HepG2 (cell line): ENCODE measurements around the gene HOXC9. TPM values are rescaled to one million over a fixed set of nuclear protein-coding genes. Genes with fewer than 3 reads are reported as not detected.

Experiments
- ATAC-seq: fragments of 200-7000 bp; cut with Tn5 transposase; 3 replicates; pipeline ENCODE4 v1.9.1; 2020; ENCODE audit warnings: mild to moderate bottlenecking, moderate library complexity
- BruUV-seq: library from RNA; stranded (reverse); fragments of 400-500 nt; replicated peaks from 2 replicates; lab custom pipeline; 2021; lab: Mats Ljungman, UMichigan
- CTCF ChIA-PET: fragments of 300-600 bp; formaldehyde crosslinking; extraction: SDS; loops from one replicate; lab custom pipeline; 2021; ENCODE audit warnings: low total read pairs, inconsistent platforms, low intra/inter-chr PET ratio; lab: Yijun Ruan, JAX
- POLR2A ChIA-PET: fragments of 350-600 bp; sonication (Branson Sonifier 250); formaldehyde crosslinking; loops from one replicate; lab custom pipeline; 2020; ENCODE audit warnings: antibody characterized with exemption, inconsistent platforms; lab: Yijun Ruan, JAX
- DNase-seq: peaks from one replicate; pipeline ENCODE4 v3.0.0-alpha.2; 2015; ENCODE audit warnings: low spot score
- FAIRE-seq: peaks from 3 replicates; lab custom pipeline; 2011; peaks lifted over from hg19 to GRCh38; lab: Jason Lieb, UNC
- H2AFZ ChIP-seq: one replicate; pipeline ENCODE4 v1.6.1; 2011; ENCODE audit warnings: low read length, inconsistent platforms
- H3K27ac ChIP-seq: fragments of 300-600 bp; 3 replicates; pipeline ENCODE4 v1.8.0; 2011; ENCODE audit warnings: mixed run types, mild to moderate bottlenecking, mixed read lengths, low read length, inconsistent platforms; ENCODE audit not compliant: insufficient read depth; ENCODE audit errors: extremely low read length
- H3K27me3 ChIP-seq, 2 experiments: fragments of 200-600 bp in 1 of 2; 2 replicates in 1 of 2; 3 replicates in 1 of 2; pipeline versions ENCODE4 v1.6.0 to v1.8.0; 2011; ENCODE audit warnings: low read length in 2 of 2, mild to moderate bottlenecking in 2 of 2, moderate library complexity in 2 of 2, inconsistent platforms in 1 of 2; ENCODE audit not compliant: insufficient read depth in 2 of 2, control insufficient read depth in 1 of 2
- H3K36me3 ChIP-seq, 2 experiments: fragments of 200-600 bp in 1 of 2; replicated peaks in 1 of 2; 2 replicates in 1 of 2; 3 replicates in 1 of 2; pipeline versions ENCODE4 v1.5.1 to v1.8.0; 2011; ENCODE audit warnings: low read length in 2 of 2, inconsistent platforms in 1 of 2; ENCODE audit not compliant: insufficient read depth in 2 of 2, control insufficient read depth in 1 of 2
- H3K4me1 ChIP-seq: 2 replicates; pipeline ENCODE4 v1.5.1; 2012; ENCODE audit warnings: low read length, inconsistent platforms; ENCODE audit not compliant: insufficient read depth
- H3K4me2 ChIP-seq: 2 replicates; pipeline ENCODE4 v1.6.0; 2011; ENCODE audit warnings: low read depth, low read length, inconsistent platforms
- H3K4me3 ChIP-seq, 3 experiments: fragments of 200-600 bp in 1 of 3; sonication (generic), shearing (Covaris generic) in 1 of 3; replicated peaks in 1 of 3; 2 replicates each; pipeline ENCODE4 v1.5.1; 2011 to 2016; ENCODE audit warnings: low read length in 3 of 3, inconsistent platforms in 2 of 3, low read depth in 2 of 3, mild to moderate bottlenecking in 2 of 3, control low read depth in 1 of 3, mixed read lengths in 1 of 3; ENCODE audit not compliant: insufficient read depth in 1 of 3
- H3K79me2 ChIP-seq: one replicate; pipeline ENCODE4 v1.6.1; 2011; ENCODE audit warnings: low read length, inconsistent platforms; ENCODE audit not compliant: insufficient read depth
- H3K9ac ChIP-seq: 2 replicates; pipeline ENCODE4 v1.6.0; 2011; ENCODE audit warnings: mild to moderate bottlenecking, low read depth, low read length, inconsistent platforms; ENCODE audit not compliant: insufficient read depth
- H3K9me3 ChIP-seq: 2 replicates; pipeline ENCODE4 v1.5.1; 2012; ENCODE audit warnings: mild to moderate bottlenecking, low read length
- H4K20me1 ChIP-seq: 2 replicates; pipeline ENCODE4 v1.6.0; 2011; ENCODE audit warnings: inconsistent platforms, mild to moderate bottlenecking, low read length, moderate library complexity; ENCODE audit not compliant: insufficient read depth
- ATF7 ChIP-seq, 2 experiments: fragments of 450-650 bp in 1 of 2; sonication (generic) in 1 of 2; formaldehyde crosslinking in 1 of 2; IDR thresholded peaks; 2 replicates each; pipeline versions ENCODE4 v1.4.0 to v1.6.1; 2016 to 2020; ENCODE audit warnings: antibody characterized with exemption in 1 of 2, mild to moderate bottlenecking in 1 of 2, missing genetic modification reagents in 1 of 2
- CBX5 ChIP-seq: sonication (generic); formaldehyde crosslinking; IDR thresholded peaks from 2 replicates; pipeline ENCODE4 v1.4.0; 2020; ENCODE audit warnings: missing genetic modification reagents, borderline replicate concordance
- NFYC ChIP-seq: IDR thresholded peaks from 2 replicates; pipeline ENCODE4 v1.6.1; 2016; ENCODE audit warnings: missing genetic modification reagents, missing compliant biosample characterization
- PHB2 ChIP-seq: fragments of 450-650 bp; IDR thresholded peaks from 2 replicates; pipeline ENCODE4 v1.6.1; 2018; ENCODE audit not compliant: partially characterized antibody
- RBM22 ChIP-seq: fragments of 200-400 bp; formaldehyde crosslinking; optimal IDR thresholded peaks from 2 replicates; pipeline ENCODE3; 2017; ENCODE audit warnings: mild to moderate bottlenecking, low read length, moderate library complexity
- TARDBP ChIP-seq: sonication (generic); formaldehyde crosslinking; IDR thresholded peaks from 2 replicates; pipeline ENCODE4 v1.8.0; 2022; ENCODE audit warnings: mild to moderate bottlenecking, missing genetic modification reagents
- TCF12 ChIP-seq, 2 experiments: fragments of 450-650 bp in 1 of 2; sonication (generic) in 1 of 2; formaldehyde crosslinking in 1 of 2; IDR thresholded peaks; 2 replicates each; pipeline versions ENCODE4 v1.6.1 to v1.8.0; 2017 to 2022; ENCODE audit warnings: antibody characterized with exemption in 1 of 2, mild to moderate bottlenecking in 1 of 2, missing genetic modification reagents in 1 of 2, moderate library complexity in 1 of 2
- ZKSCAN8 ChIP-seq: IDR thresholded peaks from 2 replicates; pipeline ENCODE4 v1.6.1; 2016; ENCODE audit warnings: borderline replicate concordance, missing genetic modification reagents, missing compliant biosample characterization
- ZNF207 ChIP-seq: fragments of 450-650 bp; IDR thresholded peaks from 2 replicates; pipeline ENCODE4 v1.6.1; 2016; ENCODE audit warnings: antibody characterized with exemption, borderline replicate concordance
- ZNF296 ChIP-seq: sonication (generic); formaldehyde crosslinking; conservative IDR thresholded peaks from 2 replicates; pipeline ENCODE4 v1.5.0; 2020; ENCODE audit warnings: mild to moderate bottlenecking, missing genetic modification reagents
- ZNF557 ChIP-seq: sonication (generic); formaldehyde crosslinking; IDR thresholded peaks from 2 replicates; pipeline ENCODE4 v1.4.0; 2020; ENCODE audit warnings: missing genetic modification reagents
- WGBS: methylation state at CpG from one replicate; pipeline ENCODE4 v1.1.6; 2017; ENCODE audit warnings: low lambda C conversion rate; 5-methylcytosine and 5-hydroxymethylcytosine counted together
- in situ Hi-C: cut with HindIII; loops from 2 replicates; pipeline ENCODE4 v1.10.0; 2017; ENCODE audit warnings: low pct_unique_long_range_greater_than_20kb; ENCODE audit not compliant: extremely low pct_ligation_motif_present
- intact Hi-C: fragments of 100-400 bp; cut with micrococcal nuclease; formaldehyde crosslinking; loops from one replicate; pipeline ENCODE4 v1.10.0; 2022; ENCODE audit not compliant: unreplicated experiment
- polyA plus RNA-seq, 8 experiments: library from polyadenylated mRNA; depleted of rRNA in 3 of 8; stranded (reverse) in 7 of 8; unstranded in 1 of 8; fragments of >200 nt; fragmentation: Illumina TruSeq in 4 of 8; extraction: Trizol in 4 of 8; gene quantifications; 2 replicates each; pipeline versions ENCODE4 v1.2.1 to v1.2.3, GENCODE V29; 2011 to 2016; ENCODE audit warnings: low read depth in 4 of 8, missing spikeins in 1 of 8, mixed read lengths in 1 of 8; ENCODE audit not compliant: insufficient read depth in 1 of 8
- total RNA-seq, 5 experiments: library from RNA; depleted of rRNA; stranded (reverse); fragments of >200 nt; fragmentation: Illumina TruSeq; extraction: Trizol; gene quantifications; 2 replicates each; pipeline ENCODE4 v1.2.3, GENCODE V29; 2016; ENCODE audit warnings: low read depth in 1 of 5
- TF ChIP-seq, protein P1 (sequence below): sonication (generic); formaldehyde crosslinking; IDR thresholded peaks from 2 replicates; pipeline ENCODE4 v1.4.0; 2020; ENCODE audit warnings: missing genetic modification reagents
- TF ChIP-seq, protein P2 (sequence below), 2 experiments: sonication (generic) in 1 of 2; formaldehyde crosslinking in 1 of 2; IDR thresholded peaks; 2 replicates each; pipeline versions ENCODE4 v1.6.1 to v1.9.0; 2014 to 2022; ENCODE audit warnings: antibody characterized with exemption in 1 of 2, borderline replicate concordance in 1 of 2, inconsistent platforms in 1 of 2, low read depth in 1 of 2, missing genetic modification reagents in 1 of 2

Gene HOXC9
- total and polyA plus RNA-seq, 2 of the 13 experiments (the other 11 are each of a cell fraction or from before 2014, with no cell fraction given) = 0.11 to 1.1 TPM

DNA sequence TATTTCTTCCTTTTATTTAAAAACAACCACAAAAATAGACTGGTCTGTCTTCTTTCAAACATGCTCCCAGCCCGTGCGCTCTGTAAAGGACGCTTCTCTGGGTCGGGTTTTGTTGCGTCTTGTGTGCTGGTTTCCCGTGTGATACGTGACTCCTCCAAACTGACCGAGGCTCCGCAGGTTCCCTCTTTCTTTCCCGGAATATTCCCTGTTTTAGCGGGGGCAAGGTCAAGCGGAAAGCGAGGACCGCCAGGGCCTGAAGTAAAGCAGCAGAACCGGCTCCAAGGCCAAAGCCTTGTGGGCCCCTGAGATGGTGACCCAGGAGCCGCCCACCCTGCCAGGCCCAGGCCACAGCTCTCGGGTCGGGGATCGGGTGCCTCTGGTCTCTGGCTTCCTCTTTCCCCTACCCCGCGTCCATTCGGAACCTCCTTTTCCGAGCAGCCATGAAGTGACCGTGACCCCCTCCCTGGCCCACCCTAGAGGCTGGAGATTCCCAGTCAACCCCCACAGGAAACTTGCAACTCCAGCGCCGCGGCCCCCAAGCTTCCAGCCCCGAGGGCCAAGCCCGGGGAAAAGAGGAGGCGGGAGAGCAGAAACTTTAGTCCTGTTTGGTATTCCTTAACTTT is 15.9 kb upstream of the HOXC9 start (continued):
- no peak for TF ChIP-seq TARDBP (CRISPR knock-in tag)

DNA sequence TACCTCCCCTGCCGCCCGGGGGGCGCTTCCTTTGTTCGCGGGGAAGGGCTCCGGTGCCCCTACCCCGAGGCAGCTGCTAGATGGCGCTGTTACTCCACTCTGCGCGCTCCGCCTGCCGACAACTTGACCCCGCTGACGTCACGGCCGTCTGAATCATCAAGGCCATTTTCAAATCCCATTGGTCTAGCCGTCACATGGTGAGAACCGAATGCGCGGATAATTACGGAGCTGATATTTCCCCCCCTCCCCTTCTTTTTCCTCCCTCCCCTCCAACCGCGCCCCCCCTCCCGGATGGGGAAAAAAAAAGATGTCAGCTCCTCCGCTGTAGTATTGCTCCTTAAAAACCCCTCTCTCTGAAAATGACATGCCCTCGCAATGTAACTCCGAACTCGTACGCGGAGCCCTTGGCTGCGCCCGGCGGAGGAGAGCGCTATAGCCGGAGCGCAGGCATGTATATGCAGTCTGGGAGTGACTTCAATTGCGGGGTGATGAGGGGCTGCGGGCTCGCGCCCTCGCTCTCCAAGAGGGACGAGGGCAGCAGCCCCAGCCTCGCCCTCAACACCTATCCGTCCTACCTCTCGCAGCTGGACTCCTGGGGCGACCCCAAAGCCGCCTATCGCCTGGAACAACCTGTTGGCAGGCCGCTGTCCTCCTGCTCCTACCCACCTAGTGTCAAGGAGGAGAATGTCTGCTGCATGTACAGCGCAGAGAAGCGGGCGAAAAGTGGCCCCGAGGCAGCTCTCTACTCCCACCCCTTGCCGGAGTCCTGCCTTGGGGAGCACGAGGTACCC is 14.9 kb upstream of the HOXC9 start, which contains the start of gene HOXC10:
TSS of gene HOXC10 (plus strand) at position 246 of the 791 bp plus-strand sequence. CDS start at position 360, 114 bp downstream.
- H3K9ac ChIP-seq = no peak within 1 kb of the TSS
- POLR2A ChIA-PET = no interaction called here
- TF ChIP-seq ATF7 (IDR thresholded peaks at IDR 0.05) (peak; percentile 14; the same call in 1 of the 2 replicates), ATF7 (CRISPR knock-in tag; IDR thresholded peaks at IDR 0.05) (no peak), ZKSCAN8 (no peak), ZNF296 (CRISPR knock-in tag) (no peak), NFYC (CRISPR knock-in tag) (peak; percentile 52), ZNF557 (CRISPR knock-in tag) (no peak), CBX5 (peak; percentile 26; the same call in 1 of the 2 replicates), PHB2 (no peak), TCF12 (IDR thresholded peaks at IDR 0.05) (no peak), TCF12 (CRISPR knock-in tag; IDR thresholded peaks at IDR 0.05) (no peak), RBM22 (no peak), ZNF207 (no peak)
- TF ChIP-seq, protein P1, sequence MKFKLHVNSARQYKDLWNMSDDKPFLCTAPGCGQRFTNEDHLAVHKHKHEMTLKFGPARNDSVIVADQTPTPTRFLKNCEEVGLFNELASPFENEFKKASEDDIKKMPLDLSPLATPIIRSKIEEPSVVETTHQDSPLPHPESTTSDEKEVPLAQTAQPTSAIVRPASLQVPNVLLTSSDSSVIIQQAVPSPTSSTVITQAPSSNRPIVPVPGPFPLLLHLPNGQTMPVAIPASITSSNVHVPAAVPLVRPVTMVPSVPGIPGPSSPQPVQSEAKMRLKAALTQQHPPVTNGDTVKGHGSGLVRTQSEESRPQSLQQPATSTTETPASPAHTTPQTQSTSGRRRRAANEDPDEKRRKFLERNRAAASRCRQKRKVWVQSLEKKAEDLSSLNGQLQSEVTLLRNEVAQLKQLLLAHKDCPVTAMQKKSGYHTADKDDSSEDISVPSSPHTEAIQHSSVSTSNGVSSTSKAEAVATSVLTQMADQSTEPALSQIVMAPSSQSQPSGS (CRISPR knock-in tag) = peak; percentile 60
- TF ChIP-seq, protein P2, sequence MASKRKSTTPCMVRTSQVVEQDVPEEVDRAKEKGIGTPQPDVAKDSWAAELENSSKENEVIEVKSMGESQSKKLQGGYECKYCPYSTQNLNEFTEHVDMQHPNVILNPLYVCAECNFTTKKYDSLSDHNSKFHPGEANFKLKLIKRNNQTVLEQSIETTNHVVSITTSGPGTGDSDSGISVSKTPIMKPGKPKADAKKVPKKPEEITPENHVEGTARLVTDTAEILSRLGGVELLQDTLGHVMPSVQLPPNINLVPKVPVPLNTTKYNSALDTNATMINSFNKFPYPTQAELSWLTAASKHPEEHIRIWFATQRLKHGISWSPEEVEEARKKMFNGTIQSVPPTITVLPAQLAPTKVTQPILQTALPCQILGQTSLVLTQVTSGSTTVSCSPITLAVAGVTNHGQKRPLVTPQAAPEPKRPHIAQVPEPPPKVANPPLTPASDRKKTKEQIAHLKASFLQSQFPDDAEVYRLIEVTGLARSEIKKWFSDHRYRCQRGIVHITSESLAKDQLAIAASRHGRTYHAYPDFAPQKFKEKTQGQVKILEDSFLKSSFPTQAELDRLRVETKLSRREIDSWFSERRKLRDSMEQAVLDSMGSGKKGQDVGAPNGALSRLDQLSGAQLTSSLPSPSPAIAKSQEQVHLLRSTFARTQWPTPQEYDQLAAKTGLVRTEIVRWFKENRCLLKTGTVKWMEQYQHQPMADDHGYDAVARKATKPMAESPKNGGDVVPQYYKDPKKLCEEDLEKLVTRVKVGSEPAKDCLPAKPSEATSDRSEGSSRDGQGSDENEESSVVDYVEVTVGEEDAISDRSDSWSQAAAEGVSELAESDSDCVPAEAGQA (IDR thresholded peaks at IDR 0.05; ENCODE audit: low read depth) = peak; percentile 64; the same call in 1 of the 2 replicates
- TF ChIP-seq, protein P2 (CRISPR knock-in tag; IDR thresholded peaks at IDR 0.05; ENCODE audit: borderline replicate concordance) = no peak

More for the DNA sequence above, 14.9 kb upstream of the HOXC9 start, which contains the start of gene HOXC10:
- Histone ChIP-seq H3K79me2 (no peaks in the 10 kb centered on the region), H3K4me2 (no peak within 1 kb of the TSS), H3K27ac (no peak within 1 kb of the TSS), H2AFZ (no peak within 1 kb of the TSS), H3K4me1 (peaks cover 35% of the 10 kb centered on the region), H3K36me3 (no peaks in the 10 kb centered on the region), H3K27me3 (peaks cover 6 to 42% of the 10 kb centered on the region in 2 experiments; a peak in 4 of 5 replicates), H3K9me3 (no peaks in the 10 kb centered on the region), H3K4me3 (no peak within 1 kb of the TSS), H4K20me1 (no peaks in the 10 kb centered on the region)
- intact Hi-C loops (no loop called here), in situ Hi-C loops (no loop called here)
- CTCF ChIA-PET = interaction anchor here (0.9 to 2.3 kb wide), 3 partner anchors 216 to 232 kb away, joined by 3 to 12 read pairs (median 8); no protein-coding TSS in a partner anchor
- BruUV-seq = no TSS peak
- 61% methylated on average over 45 of the region's 55 CpGs for WGBS
- DNase-seq = peak; percentile 53
- no peak for FAIRE-seq
- peak; percentile 48 for ATAC-seq
